ENCODE measurements around the gene IBA57.
A peak's percentile ranks its signal among the peaks of the same experiment; 100 is the strongest.
"Not testable (repeated sequence)": the region's sequence is repeated elsewhere in the genome, so short reads cannot be mapped to it uniquely, and the experiment has no call there.

The IBA57 gene

DNA sequence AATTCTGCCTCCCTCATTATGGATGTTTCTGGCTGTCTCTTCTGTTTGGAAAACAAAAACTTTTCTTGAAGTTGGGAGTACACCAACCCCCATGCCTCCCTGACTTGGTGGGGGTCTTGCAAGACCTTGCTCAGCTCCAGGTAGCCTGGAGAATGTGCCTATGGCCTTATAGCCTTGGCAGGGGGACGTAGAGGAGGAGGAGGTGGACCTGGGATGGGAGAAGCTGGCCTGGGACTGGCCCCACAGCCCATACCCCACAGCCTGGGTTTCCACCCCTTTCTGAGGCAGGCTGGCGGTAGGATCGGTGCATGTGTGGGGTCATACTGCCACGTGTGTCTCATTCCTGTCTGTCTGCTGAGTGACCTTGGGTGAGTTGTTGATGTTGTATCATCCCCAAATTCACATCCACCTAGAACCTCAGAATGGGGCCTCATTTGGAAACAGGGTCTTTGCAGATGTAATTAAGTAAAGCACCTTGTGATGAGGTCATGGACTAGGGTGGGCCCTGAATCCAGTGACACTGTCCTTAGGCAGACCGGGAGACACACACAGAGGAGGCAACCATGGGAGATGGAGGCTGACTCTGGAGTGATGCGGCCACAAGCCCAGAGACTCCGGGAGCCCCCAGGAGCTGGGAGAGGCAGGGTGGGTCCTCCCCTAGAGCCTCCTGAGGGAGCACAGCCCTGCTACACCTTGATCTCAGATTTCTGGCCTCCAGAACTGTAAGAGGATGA is 60.7 kb downstream of the IBA57 start:
- no peak for TF ChIP-seq ZFX (IDR thresholded peaks at IDR 0.05; ENCODE audit: borderline replicate concordance)
- TF ChIP-seq, protein P1, sequence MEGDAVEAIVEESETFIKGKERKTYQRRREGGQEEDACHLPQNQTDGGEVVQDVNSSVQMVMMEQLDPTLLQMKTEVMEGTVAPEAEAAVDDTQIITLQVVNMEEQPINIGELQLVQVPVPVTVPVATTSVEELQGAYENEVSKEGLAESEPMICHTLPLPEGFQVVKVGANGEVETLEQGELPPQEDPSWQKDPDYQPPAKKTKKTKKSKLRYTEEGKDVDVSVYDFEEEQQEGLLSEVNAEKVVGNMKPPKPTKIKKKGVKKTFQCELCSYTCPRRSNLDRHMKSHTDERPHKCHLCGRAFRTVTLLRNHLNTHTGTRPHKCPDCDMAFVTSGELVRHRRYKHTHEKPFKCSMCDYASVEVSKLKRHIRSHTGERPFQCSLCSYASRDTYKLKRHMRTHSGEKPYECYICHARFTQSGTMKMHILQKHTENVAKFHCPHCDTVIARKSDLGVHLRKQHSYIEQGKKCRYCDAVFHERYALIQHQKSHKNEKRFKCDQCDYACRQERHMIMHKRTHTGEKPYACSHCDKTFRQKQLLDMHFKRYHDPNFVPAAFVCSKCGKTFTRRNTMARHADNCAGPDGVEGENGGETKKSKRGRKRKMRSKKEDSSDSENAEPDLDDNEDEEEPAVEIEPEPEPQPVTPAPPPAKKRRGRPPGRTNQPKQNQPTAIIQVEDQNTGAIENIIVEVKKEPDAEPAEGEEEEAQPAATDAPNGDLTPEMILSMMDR (IDR thresholded peaks at IDR 0.05), result no peak
- no peak overlapping the region for H3K27ac ChIP-seq

DNA sequence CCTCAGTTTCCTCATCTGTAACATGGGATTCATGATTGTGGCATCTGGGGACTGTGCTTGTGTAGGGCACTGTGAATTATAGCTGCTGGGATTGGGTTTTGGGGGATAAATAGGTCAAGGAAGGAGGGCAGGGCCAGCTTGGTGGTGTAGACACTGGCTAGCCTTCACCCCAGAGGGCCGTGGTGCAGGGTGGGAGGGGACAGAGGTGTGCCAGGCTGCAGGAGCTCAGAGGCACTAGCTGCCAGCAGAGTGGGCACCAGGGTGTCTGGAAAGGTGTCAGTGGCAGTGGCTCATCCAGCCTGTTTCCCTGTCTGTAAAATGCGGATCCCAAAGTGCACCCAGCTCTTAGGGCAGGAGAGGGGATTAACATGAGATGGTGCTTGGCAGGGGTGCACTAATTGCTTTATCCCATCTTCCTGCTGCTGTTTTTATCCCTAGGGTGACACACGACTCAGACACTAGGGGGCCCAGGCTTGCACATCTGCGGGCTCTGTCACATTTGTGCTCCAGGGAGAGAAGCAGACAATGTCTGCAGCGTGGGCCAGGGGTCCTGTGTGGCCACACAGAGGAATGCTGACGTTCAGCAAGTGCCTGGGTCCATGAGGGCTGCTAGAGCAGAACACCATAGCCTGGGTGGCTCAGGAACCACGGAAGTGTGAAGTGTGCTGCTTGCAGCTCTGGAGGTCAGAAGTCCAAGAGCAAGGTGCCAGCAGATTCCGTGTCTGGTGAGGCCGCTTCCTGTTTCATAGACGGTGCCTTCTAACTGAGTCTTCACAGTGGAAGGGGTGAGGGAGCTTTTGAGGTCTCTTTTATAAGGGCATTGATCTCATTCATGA is 61.6 kb downstream of the IBA57 start:
- TF ChIP-seq ZFX (IDR thresholded peaks at IDR 0.05; ENCODE audit: borderline replicate concordance), result no peak
- TF ChIP-seq, protein P1 (IDR thresholded peaks at IDR 0.05), result peak; percentile 14; the same call in 1 of the 2 replicates
- H3K27ac ChIP-seq, result no peak overlapping the region

DNA sequence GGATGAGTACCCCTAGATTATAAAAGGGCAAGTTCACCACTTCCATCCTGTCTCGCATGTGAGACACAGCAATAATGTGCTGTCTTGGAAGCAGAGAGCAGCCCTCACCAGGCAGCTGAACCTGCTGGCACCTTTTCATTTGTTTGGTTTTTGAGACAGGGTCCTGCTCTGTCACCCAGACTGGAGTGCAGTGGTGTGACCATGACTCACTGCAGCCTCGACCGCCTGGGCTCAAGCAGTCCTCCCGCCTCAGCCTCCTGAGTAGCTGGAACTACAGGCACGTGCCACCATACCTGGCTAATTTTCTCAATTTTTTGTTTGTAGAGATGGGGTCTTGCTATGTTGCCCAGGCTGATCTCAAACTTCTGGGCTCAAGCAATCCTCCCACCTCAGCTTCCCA is 62.5 kb downstream of the IBA57 start:
- H3K27ac ChIP-seq, result not testable (repeated sequence)

DNA sequence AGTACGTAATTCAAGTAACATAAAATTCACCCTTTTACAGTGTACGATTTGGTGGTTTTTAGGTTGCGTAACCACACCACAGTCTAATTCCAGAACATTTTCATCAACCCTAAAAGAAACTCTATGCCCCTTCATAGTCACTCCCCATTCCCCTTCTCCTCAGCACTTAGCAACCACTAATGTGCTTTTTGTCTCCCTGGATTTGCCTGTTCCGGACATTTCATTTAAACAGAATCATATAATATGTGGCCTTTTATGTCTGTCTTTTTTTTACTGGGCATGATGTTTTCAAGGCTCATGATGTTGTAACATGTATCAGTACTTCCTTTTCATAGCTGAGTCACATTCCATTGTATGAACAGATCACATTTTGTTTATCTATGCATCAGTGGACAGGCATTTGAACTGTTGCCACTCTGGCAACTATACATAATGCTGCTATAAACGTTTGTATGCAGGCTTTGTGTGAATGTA is 63.0 kb downstream of the IBA57 start:
- no peak overlapping the region for H3K27ac ChIP-seq

DNA sequence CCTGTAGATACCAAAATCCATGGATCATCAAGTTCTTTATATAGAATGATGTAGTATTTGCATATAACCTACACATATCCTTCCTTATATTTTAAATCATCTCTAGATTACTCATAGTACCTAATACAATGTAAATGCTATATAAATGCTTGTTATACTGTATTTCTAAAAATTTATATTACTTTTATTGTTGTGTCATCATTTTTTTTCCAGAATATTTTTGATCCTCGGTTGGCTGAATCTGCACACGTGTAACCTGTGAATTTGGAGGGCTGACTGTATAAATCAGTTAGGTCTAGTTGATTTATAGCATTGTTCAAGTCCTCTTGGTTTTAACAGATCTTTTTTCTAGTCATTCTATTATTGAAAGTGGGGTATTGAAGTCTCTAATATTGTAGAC is 65.6 kb downstream of the IBA57 start:
- TF ChIP-seq, protein P1 (IDR thresholded peaks at IDR 0.05), result no peak
- TF ChIP-seq ZFX (IDR thresholded peaks at IDR 0.05; ENCODE audit: borderline replicate concordance), result no peak

More for the DNA sequence above, 63.0 kb downstream of the IBA57 start:
- TF ChIP-seq, protein P1 (IDR thresholded peaks at IDR 0.05), result no peak
- TF ChIP-seq ZFX (IDR thresholded peaks at IDR 0.05; ENCODE audit: borderline replicate concordance), result no peak

More for the DNA sequence above, 65.6 kb downstream of the IBA57 start:
- no peak overlapping the region for H3K27ac ChIP-seq

Data from 22Rv1 (cell line).